ENCODE measurements around the gene COL16A1. TPM values are rescaled to one million over a fixed set of nuclear protein-coding genes. Genes with fewer than 3 reads are reported as not detected.

The COL16A1 gene
- total and polyA plus RNA-seq, 2 of the 13 experiments (the other 11 are each of a cell fraction or from before 2014, with no cell fraction given): 4.3 to 12.2 TPM

- in situ Hi-C loops (cut with HindIII; ENCODE audit: extremely low pct_ligation_motif_present, low pct_unique_long_range_greater_than_20kb): no loop called here
- H3K36me3 ChIP-seq (replicated peaks in 1 of 2; ENCODE audit: control insufficient read depth in 1 of 2, insufficient read depth in 2 of 2, low read length in 2 of 2): no peaks in the 10 kb centered on the region
- ChIA-PET POLR2A (no interaction called here), CTCF (ENCODE audit: low intra/inter-chr PET ratio, low total read pairs) (no interaction called here)
- H4K20me1 ChIP-seq (ENCODE audit: insufficient read depth, low read length): no peaks in the 10 kb centered on the region
- no peaks in the 10 kb centered on the region for H3K4me1 ChIP-seq (ENCODE audit: insufficient read depth, low read length)
- no peaks in the 10 kb centered on the region for H3K79me2 ChIP-seq (ENCODE audit: insufficient read depth, low read length)
- no peak overlapping the region for H3K9ac ChIP-seq (ENCODE audit: insufficient read depth, low read depth, low read length)
- ATAC-seq: no peak
- TF ChIP-seq MYPOP (CRISPR knock-in tag; IDR thresholded peaks at IDR 0.05) (no peak), NR2F2 (IDR thresholded peaks at IDR 0.05; ENCODE audit: borderline replicate concordance, low read depth) (no peak), JUNB (CRISPR knock-in tag; IDR thresholded peaks at IDR 0.05; ENCODE audit: borderline replicate concordance) (no peak)
- intact Hi-C loops (cut with micrococcal nuclease; ENCODE audit: unreplicated experiment): no loop called here
- H3K9me3 ChIP-seq (ENCODE audit: low read length): no peaks in the 10 kb centered on the region
- no peak overlapping the region for H3K4me3 ChIP-seq (replicated peaks in 1 of 3; ENCODE audit: insufficient read depth in 1 of 3, low read depth in 2 of 3, low read length in 3 of 3)
- H3K27ac ChIP-seq (ENCODE audit: extremely low read length, insufficient read depth, low read length): no peak overlapping the region
- DNase-seq (ENCODE audit: low spot score): no peak
- BruUV-seq (replicated peaks): no TSS peak
- H2AFZ ChIP-seq (ENCODE audit: low read length): no peak overlapping the region
- H3K27me3 ChIP-seq (ENCODE audit: control insufficient read depth in 1 of 2, insufficient read depth in 2 of 2, low read length in 2 of 2): no peaks in the 10 kb centered on the region
- H3K4me2 ChIP-seq (ENCODE audit: low read depth, low read length): no peak overlapping the region
- WGBS (ENCODE audit: low lambda C conversion rate): 93% methylated on average over 12 of the region's 13 CpGs
- FAIRE-seq: no peak
Measured at GRCh38 chr1:31672986-31673385, 30.8 kb downstream of the COL16A1 start.

DNA sequence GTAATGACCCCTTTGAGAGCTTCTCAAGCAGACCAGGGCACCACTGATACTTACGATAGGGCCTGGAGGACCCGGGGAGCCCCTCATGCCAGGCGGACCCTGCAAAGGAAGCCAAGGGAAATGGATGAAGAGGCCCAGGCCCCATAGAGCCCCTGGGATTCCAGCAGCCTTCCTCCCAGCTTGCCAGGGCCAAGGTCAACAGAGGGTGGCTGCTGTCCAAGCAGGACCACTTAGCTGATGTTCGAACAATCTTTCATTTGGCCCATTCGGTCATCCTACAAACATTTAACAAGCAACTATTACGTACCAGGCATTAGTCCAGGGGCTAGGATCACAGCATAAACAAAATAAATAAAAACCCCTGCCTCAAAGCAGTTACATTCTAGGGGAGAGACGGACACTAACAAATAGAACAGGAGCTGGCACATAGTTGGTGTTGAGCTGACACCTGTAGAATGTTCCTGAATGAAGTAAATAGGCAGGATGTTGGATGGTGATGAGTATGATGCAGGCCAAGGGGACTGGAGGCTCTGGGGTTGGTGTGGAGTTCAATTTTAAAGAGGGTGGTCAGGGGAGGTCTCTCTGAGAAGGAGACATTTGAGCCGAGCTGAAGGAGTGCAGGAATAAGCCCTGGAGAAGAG lies 32.1 kb downstream of the COL16A1 start:
- Histone ChIP-seq H3K27ac (ENCODE audit: extremely low read length, insufficient read depth, low read length) (no peak overlapping the region), H3K4me2 (ENCODE audit: low read depth, low read length) (no peak overlapping the region), H3K4me1 (ENCODE audit: insufficient read depth, low read length) (peaks cover 4% of the 10 kb centered on the region), H3K79me2 (ENCODE audit: insufficient read depth, low read length) (no peaks in the 10 kb centered on the region), H3K27me3 (ENCODE audit: control insufficient read depth in 1 of 2, insufficient read depth in 2 of 2, low read length in 2 of 2) (no peaks in the 10 kb centered on the region), H3K4me3 (replicated peaks in 1 of 3; ENCODE audit: insufficient read depth in 1 of 3, low read depth in 2 of 3, low read length in 3 of 3) (no peak overlapping the region), H2AFZ (ENCODE audit: low read length) (no peak overlapping the region), H3K9me3 (ENCODE audit: low read length) (no peaks in the 10 kb centered on the region), H3K36me3 (replicated peaks in 1 of 2; ENCODE audit: control insufficient read depth in 1 of 2, insufficient read depth in 2 of 2, low read length in 2 of 2) (no peaks in the 10 kb centered on the region), H4K20me1 (ENCODE audit: insufficient read depth, low read length) (no peaks in the 10 kb centered on the region), H3K9ac (ENCODE audit: insufficient read depth, low read depth, low read length) (no peak overlapping the region)
- in situ Hi-C loops (cut with HindIII; ENCODE audit: extremely low pct_ligation_motif_present, low pct_unique_long_range_greater_than_20kb): no loop called here
- BruUV-seq (replicated peaks): no TSS peak
- DNase-seq (ENCODE audit: low spot score): no peak
- POLR2A ChIA-PET: no interaction called here
- CTCF ChIA-PET (ENCODE audit: low intra/inter-chr PET ratio, low total read pairs): no interaction called here
- intact Hi-C loops (cut with micrococcal nuclease; ENCODE audit: unreplicated experiment): no loop called here
- TF ChIP-seq CENPBD1 (CRISPR knock-in tag; IDR thresholded peaks at IDR 0.05; ENCODE audit: borderline replicate concordance, low read depth) (no peak), ZNF10 (CRISPR knock-in tag; IDR thresholded peaks at IDR 0.05; ENCODE audit: borderline replicate concordance, low read depth) (no peak)
- FAIRE-seq: no peak
- WGBS (ENCODE audit: low lambda C conversion rate): 79% methylated on average over 5 of the region's 8 CpGs
- ATAC-seq: no peak
